ENCODE results near the gene VWA1. TPM values are rescaled to one million over a fixed set of nuclear protein-coding genes. Genes with fewer than 3 reads are reported as not detected.
"Not testable (repeated sequence)": the region's sequence is repeated elsewhere in the genome, so short reads cannot be mapped to it uniquely, and the experiment has no call there.

VWA1 gene
- polyA plus RNA-seq, 5 donors: 39.8 to 147 (median 63.9) TPM

- not testable (repeated sequence) for DNase-seq
These were observed 19.0 kb downstream of the VWA1 start for GRCh38 chr1:1454286-1455056.

DNA sequence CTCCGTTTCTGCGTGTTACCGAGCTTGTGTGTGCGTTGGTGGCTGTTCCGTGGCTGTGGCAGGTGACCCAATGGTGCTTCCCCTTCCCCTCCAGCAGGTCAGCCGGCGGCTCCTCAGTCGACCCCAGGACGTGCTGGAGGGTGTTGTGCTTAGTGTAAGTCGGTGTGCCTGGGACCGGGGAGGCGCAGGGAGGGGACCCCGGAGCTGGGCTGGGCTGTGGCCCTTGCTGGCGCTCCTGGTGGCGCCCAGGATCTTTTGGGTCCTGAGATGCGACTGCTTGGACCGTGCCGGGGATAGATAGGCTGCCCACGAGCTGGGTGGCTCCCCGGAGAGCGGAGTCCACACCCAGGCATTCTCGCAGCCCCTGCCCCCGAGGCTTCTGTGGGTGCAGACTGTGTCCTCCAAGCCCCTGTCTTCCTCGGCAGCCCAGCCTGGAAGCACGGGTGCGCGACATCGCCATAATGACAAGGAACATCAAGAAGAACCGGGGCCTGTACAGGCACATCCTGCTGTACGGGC is 19.9 kb downstream of the VWA1 start:
- no peak for DNase-seq

- DNase-seq: not testable (repeated sequence)
These were observed 20.4 kb downstream of the VWA1 start for GRCh38 chr1:1455934-1456333.

DNA sequence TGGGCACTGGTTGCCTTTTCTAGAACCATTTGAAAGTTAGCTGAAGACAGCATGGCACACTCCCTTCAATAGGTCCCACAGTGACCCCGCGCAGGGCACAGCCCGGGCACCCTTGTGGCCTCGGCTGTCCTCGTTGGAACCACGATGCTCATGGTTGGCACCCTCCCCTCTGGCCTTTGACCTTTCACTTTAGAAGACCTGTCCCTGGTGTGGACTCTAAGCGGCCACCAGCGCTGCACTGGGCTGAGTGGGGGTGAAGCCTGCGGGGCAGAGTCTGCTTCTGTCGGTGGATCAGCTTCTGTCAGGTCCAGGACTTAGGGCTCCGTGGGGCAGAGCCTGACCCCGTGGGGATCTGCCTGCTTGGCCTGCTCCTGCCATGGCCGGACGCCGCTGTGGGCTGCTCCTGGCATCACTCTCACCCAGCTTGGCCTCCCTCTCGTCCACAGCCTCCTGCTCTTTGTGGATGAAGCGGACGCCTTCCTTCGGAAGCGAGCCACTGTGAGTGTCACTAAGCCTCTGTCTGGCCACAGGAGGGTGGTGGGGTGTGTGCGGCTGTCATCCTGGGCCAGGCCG is 21.3 kb downstream of the VWA1 start:
- not testable (repeated sequence) for DNase-seq

- DNase-seq: not testable (repeated sequence)
These were observed 23.7 kb downstream of the VWA1 start for GRCh38 chr1:1459156-1459555.

- not testable (repeated sequence) for DNase-seq
These were observed 24.2 kb downstream of the VWA1 start for GRCh38 chr1:1459711-1460110.

GRCh38 chr1:1460540-1461130 is 25.1 kb downstream of the VWA1 start:
- no peak for DNase-seq

GRCh38 chr1:1461721-1462317 is 26.3 kb downstream of the VWA1 start:
- DNase-seq: no peak

DNA sequence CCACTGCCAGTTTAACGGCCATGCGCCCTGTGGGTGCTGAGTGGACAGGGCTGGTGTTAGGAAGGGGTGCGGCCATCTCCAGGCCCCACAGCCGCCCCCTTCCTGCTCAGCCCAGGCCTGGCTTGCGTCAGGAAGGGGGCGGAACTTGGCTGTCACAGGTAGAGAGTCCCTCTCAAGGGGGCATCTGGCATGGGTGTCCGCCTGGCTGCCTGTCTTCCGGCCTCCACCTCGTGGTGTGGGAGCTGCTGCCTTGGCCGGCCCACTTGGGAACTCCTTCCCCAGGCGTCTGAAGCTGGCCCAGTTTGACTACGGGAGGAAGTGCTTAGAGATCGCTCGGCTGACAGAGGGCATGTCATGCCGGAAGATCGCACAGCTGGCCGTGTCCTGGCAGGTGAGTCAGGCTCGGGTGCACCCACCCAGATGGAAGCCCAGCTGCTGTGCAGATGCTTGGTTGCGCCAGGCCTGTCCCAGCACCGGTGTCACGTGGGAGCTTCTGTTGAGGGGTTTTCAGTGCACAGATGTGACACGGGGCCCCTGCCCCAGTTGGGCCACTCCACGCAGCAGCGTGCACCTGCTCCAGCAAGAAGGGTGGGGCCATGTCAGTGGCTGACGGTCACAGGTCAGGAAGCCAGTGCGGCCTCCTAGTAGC is 27.0 kb downstream of the VWA1 start:
- DNase-seq: peak; percentile 24 to 48

GRCh38 chr1:1463312-1463711 is 27.8 kb downstream of the VWA1 start:
- no peak for DNase-seq

DNA sequence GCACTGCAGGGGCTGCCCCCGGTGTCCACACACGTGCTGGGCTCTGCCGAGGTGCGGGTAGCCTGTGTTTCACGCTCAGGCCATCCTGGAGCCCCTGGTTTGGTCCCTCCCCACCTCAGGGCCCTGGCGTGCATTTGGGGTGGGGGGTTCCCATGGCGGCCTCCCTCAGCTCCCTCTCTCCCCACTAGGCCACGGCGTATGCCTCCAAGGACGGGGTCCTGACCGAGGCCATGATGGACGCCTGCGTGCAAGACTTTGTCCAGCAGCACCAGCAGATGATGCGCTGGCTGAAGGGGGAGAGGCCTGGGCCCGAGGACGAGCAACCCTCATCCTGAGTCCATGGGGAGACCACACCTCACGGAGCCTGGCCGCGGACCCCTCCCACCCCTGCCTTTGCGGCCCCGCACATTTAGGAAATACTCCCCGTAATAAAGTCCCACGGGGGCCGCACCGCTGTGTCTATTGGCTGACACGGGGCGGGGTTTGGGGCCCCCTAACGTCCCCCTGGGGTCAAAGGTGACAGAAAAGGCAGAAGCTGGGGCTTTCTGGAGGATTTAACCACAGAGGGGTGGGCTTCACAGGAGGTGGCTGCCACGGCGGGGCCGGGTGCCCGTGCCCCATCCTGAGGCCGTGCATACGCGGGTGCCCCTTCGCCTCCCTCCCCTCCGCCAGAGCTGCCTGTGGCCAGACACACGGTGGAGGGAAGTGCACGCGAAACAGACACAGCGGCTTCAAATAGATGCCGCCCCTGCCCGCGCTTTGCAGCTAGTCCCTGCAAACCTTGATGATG is 32.9 kb downstream of the VWA1 start:
- DNase-seq: not testable (repeated sequence)

GRCh38 chr1:1470626-1471388 is 35.3 kb downstream of the VWA1 start:
- DNase-seq: no peak

DNA sequence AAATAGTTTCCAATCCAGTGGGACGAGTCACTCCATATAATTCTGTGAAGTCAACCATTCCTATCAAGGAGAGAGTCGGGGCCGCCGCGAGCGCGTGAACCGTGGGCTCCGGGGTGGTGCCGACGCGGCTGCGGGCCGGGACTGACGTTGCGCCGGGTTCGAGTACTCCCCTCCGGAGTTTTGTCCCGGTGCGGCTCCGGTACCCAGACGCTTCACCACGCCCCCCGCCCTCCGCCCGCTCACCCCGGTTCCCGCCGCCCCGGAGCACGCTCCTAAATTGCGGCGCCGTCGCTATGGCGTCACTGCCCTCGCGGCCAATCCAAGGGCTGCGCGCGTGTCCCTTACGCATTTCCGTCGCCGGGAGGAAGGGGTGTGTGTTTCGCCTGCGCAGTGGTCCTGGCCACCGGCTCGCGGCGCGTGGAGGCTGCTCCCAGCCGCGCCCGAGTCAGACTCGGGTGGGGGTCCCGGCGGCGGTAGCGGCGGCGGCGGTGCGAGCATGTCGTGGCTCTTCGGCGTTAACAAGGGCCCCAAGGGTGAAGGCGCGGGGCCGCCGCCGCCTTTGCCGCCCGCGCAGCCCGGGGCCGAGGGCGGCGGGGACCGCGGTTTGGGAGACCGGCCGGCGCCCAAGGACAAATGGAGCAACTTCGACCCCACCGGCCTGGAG is 36.0 kb downstream of the VWA1 start, which contains the start of gene ATAD3B:
TSS of gene ATAD3B (plus strand) at position 377 of the 664 bp plus-strand sequence. CDS start at position 497, 120 bp downstream.
- DNase-seq: peak; percentile 89 to 90

GRCh38 chr1:1472053-1472876 is 36.8 kb downstream of the VWA1 start:
- not testable (repeated sequence) for DNase-seq

DNA sequence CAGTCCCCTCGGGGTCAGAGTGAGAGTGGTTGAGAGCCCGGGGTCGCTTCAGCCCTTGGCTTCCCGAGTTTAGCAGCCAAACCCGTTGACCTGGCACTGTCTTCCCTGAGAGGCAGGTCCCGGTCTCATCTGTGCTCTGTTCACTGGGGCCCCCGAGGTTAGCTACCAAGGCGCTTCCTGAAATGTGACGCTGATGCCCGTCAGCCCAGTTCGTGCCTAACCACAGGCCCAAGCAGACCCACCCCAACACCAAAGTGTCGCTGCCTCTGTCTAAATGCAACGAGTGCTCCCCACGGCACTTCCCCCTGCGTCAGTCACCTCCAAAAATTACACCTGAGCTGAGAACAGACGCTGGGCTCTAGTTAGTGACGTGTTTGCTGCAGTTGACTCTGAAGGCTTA is 40.5 kb downstream of the VWA1 start:
- not testable (repeated sequence) for DNase-seq

DNA sequence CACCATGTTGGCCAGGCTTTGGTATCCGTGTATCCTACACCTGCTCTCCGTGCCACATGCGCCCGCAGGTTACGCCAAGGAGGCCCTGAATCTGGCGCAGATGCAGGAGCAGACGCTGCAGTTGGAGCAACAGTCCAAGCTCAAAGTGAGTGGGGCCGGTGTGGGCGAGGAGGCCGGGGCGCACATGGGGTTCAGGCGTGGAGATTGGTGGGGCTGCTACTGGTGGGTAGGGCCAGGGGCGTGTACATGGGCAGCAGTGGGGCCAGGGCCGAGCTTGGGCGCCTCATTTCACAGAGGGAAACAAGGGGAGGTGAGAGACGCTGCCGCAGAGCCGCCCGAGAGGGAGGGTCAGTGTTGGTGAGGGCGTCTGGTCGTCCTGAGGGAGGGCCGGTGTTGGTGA is 41.7 kb downstream of the VWA1 start:
- DNase-seq: no peak

- no peak for DNase-seq
These were observed 44.3 kb downstream of the VWA1 start for GRCh38 chr1:1479547-1480487.
